Hematopoietic multipotent progenitor cell treated with erythropoietin and hydrocortisone succinate and interleukin-3 and kit ligand, for 4 days (in vitro differentiated cells): ENCODE results near the gene ALK.

Experiments
- DNase-seq: peaks from one replicate; pipeline ENCODE4 v3.0.0-alpha.2; 2015

The ALK gene

DNA sequence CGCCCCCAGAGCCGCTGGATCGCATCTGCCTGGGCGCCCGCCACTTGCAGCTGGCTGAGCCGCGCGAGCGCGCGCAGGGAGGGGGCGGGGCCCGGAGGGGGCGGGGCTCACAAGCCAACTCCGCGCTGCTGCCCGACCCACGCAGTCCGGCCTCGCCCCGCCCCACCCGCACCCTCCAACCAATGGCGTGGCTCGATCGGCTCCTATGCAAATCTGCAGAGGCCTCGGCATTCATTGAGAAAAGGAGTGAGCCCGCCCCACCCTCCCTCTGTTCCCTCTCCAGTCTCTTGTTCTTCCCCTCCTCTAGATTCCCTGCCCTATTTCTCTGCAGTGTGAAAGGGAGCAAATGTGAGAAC is at the start of gene ALK:
ALK (minus strand) TSS at position 27 of the 356 bp plus-strand sequence. CDS start 927 bp downstream, outside the sequence.
- DNase-seq: peak; percentile 97

DNA sequence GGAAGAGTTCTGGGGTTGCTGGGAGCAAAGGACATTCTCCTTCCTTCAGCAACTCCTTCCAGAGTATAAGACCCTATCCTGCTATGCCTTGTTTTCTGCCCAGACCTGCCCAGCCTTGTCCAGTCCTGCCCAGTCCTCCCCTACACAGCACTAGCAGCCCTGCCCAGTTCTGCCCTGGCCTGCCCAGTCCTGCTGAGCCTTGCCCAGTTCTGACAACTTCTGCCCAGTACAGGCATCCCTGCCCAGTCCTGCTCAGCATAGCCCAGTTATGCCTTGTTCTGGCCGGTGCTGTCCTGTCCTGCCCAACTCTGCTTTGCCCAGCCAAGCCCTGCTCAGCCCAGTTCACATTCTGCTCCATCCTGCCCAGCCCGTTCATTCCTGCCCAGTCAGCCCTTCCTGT is 44.9 kb upstream of the ALK start:
- DNase-seq: no peak

DNA sequence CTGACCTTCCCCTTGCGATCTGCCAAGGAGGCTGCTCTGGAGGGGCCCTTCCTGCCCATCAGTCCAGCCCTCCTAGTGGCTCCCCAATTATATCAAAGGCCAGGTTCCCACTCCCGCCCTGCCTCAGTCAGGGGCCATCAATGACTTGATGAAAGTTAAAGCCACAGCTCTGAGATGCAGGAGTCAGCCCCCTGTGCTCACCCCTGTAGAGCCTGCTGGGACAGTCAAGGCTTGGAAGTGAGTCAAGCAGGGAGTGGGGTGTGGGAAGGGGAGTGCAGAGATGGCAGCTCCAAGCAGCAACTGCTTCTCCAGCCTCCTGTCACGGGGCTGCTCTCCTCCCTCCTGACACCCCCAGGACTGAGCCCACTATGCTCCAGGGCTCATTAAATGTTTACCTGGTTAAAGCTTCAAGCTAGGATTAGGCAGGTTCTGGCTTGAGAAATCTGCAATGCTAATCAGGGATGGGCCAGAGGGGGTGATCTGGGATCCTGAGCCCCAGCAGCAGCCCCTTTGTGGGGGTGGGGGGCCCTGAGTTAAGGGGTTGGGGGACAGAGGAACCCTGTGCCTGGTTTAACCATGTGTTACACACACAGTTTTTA is 42.7 kb upstream of the ALK start:
- no peak for DNase-seq

DNA sequence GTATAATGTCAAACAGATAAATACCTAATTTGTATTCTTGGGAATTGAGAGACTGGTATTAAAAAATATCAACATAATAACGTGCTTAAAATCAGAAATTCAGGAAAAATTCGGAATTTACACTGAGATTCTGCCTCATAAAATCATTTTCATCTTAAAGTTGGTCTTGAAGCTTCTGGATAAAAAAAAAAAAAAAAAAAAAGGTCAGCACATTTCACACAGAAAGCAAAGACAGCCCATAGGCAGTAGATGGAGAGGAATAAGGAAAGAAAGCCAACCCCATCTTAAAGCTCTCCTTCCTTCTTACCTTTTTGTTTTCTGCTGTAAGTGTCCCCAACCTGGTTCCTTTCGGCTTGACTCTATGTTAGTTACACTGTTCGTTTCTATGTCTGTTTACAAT is 41.5 kb upstream of the ALK start:
- no peak for DNase-seq

DNA sequence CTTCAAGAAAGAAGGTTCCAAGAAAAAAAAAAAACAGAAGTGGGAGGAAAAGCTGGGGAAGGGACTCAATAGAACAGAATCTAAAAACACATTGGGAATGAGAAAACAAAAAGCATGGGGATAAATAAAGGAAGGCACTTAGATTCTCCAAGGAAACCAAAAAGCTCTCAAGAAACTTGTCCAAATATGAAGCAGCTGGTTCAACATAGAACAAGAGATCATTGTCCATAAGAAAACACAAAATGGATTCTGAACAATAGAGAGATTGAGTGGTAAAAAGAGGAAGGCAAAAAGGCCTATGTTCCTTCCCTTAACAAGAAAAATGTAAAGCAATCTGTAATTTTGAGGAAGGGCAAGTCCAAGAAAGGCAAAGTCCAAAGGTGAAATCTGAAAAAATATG is 32.9 kb upstream of the ALK start:
- no peak for DNase-seq

DNA sequence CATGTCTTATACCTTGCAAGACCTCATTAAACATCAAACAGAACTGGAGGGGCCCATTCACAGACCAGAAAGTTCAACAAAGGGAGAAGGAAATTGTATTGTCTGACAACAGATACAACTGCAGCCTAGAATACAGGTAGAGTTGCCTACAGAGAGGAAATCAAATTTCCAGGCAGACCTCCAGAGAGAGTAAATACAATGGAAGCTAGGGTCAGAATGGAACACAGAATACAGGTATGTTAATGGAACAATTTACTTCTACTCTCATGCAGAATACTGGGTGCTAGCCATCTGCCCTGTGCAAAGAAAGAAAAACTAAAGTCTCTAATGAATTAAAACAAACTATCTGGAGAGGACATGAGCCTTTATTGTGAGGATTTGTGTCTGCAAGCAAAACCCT is 31.6 kb upstream of the ALK start:
- no peak for DNase-seq

DNA sequence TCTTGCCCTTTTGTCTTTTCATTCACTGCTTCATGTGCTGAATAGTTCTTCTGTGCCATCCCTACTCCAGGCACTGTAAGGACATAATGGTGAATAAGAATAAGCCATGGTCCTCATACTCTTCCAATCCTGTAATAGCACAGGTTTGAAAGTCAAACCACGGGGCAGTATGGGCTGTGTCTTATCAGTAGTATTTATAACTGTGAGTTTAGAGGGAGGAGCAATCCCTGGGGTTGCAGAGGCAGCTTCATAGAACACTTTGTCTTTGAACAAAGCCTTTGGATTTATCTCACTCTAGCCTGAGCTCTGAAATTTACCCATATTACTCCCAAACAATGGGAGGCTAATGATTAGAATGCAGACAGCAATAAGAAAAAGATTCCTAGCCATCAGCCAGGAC is 30.2 kb upstream of the ALK start:
- DNase-seq: no peak

DNA sequence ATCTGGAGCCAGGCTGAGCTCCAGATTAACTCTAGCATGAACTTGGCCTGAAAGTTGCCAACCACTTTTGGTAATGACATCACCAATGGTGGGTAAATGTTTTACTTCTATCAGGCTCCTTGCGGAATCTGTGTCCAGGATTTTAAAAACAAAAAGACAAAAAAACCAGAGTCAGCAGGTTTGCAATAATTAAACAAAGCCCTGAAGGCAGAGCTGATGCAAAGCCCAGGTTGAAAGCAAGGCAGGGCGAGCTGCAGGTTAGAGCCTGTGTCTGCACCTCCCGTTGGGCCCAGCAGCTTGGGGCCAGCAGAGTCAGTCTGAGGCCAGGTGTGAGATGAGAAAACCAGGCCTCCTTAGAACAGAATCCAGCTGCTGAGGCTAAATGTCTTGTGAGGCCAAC is 29.1 kb upstream of the ALK start:
- no peak for DNase-seq

DNA sequence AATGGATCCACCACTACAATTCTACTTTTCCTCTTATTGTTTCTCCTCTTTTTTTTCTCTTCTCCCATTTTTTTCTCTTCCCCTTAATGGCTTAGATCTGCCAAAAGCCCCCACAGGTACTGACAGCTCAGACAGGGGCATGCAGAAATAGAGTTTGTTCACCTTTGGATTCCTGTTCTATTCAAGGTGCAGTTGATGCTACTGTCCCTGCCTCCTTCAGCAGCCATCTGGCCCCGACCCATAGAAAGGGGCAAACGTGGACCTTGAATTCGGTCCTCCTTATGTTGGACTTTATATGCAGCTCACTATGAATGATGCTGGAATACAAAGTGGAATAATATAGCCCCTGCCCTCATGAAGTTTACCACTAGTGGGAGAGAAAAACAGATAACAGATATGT is 27.7 kb upstream of the ALK start:
- DNase-seq: no peak

DNA sequence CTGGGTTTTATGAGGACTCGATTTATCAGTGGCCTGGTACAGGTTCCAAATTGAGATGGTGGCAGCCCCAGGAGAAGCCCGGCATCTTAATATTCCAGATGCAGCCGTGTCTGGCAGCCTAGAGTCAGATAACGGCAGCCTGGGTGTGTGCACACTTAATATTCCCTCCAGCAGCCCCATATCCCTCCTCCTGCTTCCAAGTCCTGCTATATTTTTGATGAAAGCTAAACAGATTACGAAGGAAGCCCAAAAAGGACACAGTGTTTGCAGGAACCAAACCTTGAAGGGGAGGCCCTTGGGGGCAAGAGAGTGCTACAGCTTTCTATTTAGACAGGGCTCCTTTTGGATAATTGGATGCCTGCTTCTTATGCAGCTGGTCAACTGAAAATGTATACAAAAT is 25.1 kb upstream of the ALK start:
- no peak for DNase-seq

DNA sequence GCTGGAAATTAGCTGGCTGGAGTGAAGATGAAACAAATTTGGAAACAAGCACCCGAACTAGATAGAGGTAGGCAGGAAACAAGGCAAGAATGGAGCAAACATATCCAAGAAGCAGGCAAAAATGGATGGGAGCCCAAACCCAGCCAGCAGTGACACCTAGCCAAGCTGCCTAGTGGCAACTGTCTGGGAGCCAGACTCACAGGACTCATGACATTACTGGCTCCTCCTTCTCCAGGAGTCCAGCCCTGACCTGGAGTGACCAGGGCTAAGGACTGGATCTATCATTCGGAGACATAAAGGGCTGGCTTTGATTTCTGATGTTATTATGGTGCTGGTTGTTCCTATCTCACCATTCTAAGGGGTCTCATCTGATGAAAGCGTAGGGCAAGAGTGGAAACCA is 21.3 kb upstream of the ALK start:
- no peak for DNase-seq

DNA sequence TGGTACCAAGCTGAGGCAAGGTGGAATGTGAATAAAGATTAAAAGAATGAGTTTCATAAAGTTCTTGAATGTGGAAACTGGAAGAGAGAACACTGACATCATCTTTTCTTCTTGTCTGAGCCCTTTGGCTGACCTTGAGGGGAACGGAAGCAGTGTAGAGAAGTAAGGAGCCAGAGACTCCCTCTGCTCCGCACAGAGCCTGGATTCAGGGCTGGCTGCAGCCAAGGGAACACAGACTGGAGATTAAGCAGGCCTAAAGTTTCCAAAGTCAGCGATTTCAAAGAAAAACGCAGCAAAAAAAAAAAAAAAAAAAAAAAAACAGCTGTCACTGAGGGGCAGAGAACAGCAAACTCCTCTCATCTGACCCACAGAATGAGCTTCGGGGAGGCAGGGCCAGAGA is 19.3 kb upstream of the ALK start:
- DNase-seq: no peak

DNA sequence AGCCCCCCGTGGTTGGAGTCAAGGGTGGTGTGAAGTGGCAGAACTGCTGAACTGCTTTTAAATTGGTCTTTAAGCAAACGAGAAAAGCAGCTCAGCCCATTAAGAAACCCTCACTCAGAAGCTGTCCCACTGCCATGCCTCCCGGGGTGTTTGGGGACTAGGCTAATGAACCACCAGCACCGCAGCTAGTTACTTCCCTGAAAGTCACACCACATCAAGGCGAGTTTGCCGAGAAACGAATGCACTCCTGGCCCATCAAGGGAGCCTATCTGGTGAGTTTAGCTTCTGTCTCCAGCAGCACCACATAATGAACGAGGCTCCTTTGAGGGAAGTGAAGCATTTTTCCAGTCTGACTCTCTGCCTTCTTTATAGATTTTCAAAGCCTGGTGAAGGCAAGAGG is 14.6 kb upstream of the ALK start:
- no peak for DNase-seq

DNA sequence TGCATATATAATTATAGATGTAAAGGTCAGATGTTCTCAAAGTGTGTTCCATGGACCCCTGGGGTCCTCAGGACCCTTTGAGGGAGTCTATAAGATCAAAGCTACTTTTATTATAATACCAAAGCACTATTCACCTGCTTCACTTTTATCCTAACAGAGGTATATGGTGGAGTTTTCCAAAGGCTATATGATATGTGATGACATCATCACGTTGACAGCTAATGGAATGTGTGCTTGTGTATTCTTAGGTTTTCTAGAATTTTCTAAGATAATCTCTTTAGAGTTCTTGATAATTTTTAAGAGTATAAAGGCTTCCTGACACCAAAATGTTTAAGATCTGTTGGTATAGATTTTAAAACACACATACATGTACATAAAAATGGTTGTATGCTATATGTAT is 10.4 kb upstream of the ALK start:
- DNase-seq: no peak

DNA sequence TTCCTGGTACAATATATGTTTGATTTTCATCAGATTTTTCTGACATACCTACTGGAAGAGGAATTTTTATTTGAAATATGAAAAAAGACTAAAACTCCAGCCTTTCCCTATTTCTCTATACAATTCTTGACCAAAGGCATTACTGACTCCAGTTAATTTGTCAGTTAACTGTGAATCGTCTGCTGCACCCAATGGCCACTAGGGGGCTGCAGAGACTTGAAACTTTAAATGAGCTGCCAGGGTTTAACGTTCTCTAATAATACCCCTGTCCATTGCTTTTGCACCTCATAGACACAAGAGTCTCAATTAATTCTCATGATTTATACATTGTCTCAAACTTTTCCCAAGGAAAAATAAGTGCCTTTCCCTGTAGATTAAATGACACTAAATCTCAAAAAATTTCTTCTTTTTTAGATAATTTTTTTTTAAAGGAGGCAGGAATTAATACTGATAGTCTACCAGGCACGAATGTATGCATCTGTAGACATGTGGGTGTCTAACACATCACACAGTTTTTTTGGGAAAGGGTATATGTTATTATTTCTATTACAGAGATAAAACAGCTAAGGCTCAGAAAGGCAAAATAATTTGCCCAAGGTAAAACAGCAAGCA is 1.8 kb upstream of the ALK start:
- DNase-seq: peak; percentile 88

DNA sequence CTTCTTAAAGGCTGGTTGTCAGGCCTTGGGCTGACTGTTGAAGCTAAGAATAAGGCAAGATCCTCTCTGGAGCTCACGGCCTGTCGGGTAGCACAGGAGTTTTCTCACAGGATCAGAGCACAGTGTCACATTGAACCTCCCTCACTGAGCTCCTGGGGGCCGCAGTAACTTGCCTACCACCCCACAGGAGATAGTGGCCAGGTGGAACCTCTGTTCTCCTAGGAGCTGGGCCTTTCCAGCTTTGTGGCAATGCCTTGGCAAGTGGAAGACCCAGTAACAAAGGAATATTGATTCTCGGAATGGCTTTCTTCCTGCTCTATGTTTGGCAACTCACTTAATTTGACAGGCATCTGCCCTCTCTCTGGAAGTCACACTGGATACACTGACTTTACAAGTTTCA is 1.2 kb upstream of the ALK start:
- DNase-seq: no peak

DNA sequence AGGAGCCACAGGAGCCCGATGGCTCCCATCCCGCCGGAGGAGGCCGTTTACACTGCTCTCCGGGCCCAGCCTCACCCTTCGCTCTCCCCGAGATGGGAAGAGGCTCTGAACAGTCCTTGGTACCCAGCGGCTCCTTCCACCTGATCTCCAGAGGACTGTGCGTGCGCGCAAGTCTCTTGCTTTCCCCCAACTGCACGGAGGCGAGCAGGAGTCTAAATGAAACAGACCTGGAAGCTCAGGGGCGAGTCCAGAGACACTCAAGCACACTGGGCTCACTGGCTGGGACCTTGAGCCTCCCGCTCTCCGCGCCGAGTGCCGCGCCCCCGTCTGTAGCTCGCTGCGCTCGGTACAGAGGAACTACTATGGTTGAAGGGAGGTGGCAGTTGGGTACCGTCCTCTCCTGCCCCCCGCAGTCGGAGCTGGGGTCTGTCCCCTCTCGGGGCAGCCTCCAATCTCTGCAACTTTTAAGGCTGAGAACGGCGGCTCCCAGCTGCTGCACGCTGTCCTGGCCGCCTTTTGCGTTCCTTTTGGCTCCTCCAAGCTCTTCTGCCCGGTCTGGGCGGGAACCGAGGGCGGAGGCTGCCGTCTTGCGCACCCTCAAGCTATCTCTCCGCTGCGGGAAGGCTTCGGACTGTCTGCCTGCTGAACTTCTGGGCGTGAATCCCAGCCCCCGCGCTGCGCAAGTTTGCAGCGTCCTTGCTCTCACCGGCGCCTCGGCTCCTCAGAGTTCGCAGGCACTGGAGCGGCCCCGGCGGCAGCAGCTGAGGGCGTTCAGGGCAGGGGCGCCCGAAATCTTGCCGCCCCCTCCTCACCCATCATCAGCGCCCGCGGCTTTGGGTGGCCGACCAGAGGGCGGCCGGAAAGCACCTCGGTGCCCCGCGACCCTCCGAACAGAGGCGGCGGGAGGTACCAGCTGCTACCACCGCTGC is 491 bp downstream of the ALK start:
- DNase-seq: peak; percentile 36

DNA sequence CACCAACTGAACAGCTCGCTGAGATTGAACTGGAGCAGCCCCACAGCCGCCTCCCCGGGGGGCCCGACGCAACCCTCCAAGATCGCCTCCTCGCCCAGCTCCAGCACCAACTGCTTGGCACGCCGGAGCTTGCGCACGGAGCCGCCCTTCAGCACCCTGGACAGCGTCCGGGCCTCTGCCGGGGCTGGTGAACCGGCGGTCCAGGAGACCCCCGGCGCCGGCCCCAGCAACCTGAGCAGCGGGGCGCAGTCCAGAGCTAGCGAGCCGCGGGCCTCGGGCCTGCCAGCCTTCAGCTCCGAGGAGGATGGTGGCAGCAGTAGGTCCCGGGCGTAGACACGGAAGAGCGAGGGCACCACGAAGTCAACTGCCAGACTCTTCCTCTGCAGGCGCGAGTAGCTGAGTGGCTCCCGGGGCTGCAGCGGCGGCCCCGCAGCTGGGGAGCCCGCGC is 1.2 kb downstream of the ALK start:
- DNase-seq: peak; percentile 82

DNA sequence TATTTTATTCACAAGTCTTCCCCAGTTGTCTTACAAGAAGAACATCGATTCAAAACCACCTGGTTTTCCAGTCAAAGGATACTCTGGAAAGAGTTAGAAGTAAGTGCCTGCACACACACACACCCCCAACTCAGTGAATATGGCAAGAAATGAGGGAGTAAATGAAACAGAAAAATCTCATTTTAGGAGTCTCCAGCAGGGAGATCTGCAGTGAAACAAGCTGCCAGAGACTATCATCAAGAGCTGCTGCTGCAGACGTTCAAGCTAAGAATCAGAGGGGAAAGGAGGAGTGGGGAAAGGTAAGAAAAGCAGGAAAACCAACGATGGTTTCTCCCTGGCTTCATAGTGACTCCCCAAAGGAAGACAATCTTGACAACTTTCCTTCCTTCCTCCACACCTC is 2.4 kb downstream of the ALK start:
- DNase-seq: no peak

DNA sequence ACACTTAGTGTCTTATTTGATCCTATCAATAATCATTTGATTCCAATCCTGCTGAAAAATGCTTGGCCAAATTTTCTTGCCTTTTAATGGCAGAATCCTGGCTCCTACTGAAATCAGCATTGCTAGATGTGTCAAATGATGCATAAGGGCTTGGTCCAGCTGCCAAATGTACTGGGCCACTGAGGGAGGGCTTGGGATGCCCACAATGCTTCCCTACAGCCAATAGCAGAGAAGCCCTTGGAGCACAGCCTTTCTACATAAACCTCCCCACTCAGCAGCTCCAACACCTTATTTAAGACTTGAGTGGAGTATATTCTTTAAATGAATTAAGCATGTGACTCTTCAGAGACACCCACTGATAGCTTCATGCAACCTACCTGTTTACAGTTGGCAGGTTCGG is 3.6 kb downstream of the ALK start:
- no peak for DNase-seq

DNA sequence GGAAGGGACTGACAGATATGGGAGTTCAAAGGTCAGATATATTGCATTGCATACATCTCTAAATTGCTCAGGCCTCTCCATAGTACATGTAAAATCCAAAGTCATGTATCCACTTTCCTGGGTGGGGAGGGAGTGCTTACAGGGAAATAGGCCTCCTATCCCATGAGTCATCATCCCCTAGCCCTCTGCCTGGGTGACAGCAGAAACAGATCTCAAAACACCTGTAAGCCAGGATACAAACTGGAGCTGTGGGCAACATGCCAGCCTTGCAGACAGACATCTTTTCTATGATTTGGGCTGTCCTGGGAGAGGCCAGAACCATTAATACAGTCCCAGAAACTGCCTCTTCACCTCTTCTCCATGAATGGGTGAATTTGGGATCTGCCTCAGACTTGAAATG is 4.8 kb downstream of the ALK start:
- no peak for DNase-seq

DNA sequence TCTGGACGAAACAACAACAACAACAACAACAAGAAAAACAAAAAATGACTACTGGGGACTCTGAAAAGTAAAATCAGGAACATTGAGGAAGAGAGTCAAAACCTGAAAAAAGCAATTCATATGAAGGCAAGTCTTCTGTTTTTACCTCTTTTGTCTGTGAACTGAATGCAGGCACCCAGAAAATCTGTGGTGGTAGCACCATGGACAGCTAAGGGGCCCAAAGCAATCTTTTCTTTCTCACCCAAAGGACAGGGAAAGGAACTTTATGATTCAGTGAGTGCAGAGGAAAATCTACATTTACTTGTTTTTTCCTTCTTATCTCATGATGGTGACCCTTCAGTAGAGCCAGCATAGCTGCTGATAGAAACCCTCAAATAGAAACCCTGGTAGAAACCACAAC is 10.4 kb downstream of the ALK start:
- no peak for DNase-seq

DNA sequence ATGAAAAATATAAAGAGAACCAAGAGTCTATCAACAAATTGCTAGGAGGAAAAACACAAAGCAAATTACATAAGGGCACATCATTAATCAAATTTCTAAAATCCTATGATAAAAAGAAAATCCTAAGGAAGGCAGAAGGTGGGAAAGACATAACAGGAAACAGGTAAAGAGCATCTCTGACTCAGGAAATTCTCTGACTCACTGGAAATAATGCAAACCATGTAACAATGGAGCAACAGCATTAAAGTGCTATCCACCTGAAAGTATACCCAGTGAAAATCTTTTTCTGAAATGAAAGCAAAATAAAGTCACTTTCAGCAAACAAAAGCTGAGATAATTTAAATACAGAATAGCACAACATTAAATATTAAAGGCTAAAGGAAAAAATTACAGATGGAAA is 10.9 kb downstream of the ALK start:
- DNase-seq: no peak

DNA sequence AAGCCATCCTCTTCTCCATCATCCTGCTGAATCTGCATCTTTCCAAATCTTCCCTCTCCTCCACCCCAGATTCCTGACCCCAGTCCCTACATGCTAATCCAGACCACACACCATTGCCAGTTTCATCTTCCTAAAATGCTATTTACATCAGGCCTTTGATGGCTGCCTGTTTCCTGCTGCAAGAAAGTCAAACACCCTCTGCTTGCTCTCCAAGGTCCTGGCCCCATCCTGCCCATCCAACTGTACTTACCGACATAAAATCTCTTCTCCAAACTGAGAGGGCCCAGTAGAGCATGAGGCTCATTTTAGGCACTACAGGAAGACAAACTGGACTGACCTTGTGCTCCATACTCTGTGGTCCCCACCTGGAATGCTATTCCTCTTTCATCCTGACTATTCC is 19.0 kb downstream of the ALK start:
- no peak for DNase-seq
